Mesenchymal stem cell (in vitro differentiated cells and primary cell): ENCODE measurements around the gene CELA1.

Experiments used
- DNase-seq: peaks from one replicate; pipeline ENCODE4 v3.0.0-alpha.2; 2013
- H2AFZ ChIP-seq: one replicate; pipeline ENCODE4 v1.6.1; 2013; ENCODE audit warnings: low read depth, mild to moderate bottlenecking, control low read depth, inconsistent platforms, low read length, moderate library complexity
- H2AK5ac ChIP-seq: 2 replicates; pipeline ENCODE4 v1.6.1; 2013; ENCODE audit warnings: low read length, moderate library complexity, mild to moderate bottlenecking, inconsistent platforms; ENCODE audit not compliant: severe bottlenecking
- H2BK120ac ChIP-seq: one replicate; pipeline ENCODE4 v1.6.1; 2013; ENCODE audit warnings: low read depth, mild to moderate bottlenecking, inconsistent platforms, low read length, moderate library complexity
- H2BK12ac ChIP-seq, 2 experiments: one replicate each; pipeline ENCODE4 v1.6.1; 2013; ENCODE audit warnings: inconsistent platforms in 2 of 2, low read length in 2 of 2, mild to moderate bottlenecking in 2 of 2, moderate library complexity in 2 of 2, control low read depth in 1 of 2
- H2BK15ac ChIP-seq: one replicate; pipeline ENCODE4 v1.6.1; 2013; ENCODE audit warnings: mild to moderate bottlenecking, low read depth, inconsistent platforms; ENCODE audit not compliant: poor library complexity, severe bottlenecking
- H2BK5ac ChIP-seq: 2 replicates; pipeline ENCODE4 v1.6.1; 2013; ENCODE audit warnings: low read depth, mild to moderate bottlenecking, low read length, control low read depth, inconsistent platforms; ENCODE audit not compliant: poor library complexity, severe bottlenecking
- H3K14ac ChIP-seq, 2 experiments: one replicate each; pipeline ENCODE4 v1.6.1; 2013; ENCODE audit warnings: inconsistent platforms in 2 of 2, low read length in 2 of 2, control low read depth in 1 of 2, mild to moderate bottlenecking in 1 of 2, moderate library complexity in 1 of 2
- H3K18ac ChIP-seq, 2 experiments: one replicate each; pipeline ENCODE4 v1.6.1; 2013; ENCODE audit warnings: inconsistent platforms in 2 of 2, low read length in 2 of 2, control low read depth in 1 of 2, low read depth in 1 of 2, mild to moderate bottlenecking in 1 of 2
- H3K23ac ChIP-seq, 2 experiments: one replicate each; pipeline ENCODE4 v1.6.1; 2013; ENCODE audit warnings: inconsistent platforms in 2 of 2, low read length in 2 of 2, mild to moderate bottlenecking in 2 of 2, moderate library complexity in 2 of 2, control low read depth in 1 of 2
- H3K27ac ChIP-seq: 2 replicates; pipeline ENCODE4 v1.5.1; 2013; ENCODE audit warnings: mild to moderate bottlenecking, moderate library complexity, low read length, control low read depth, inconsistent platforms; ENCODE audit not compliant: poor library complexity, severe bottlenecking
- H3K27me3 ChIP-seq, 2 experiments: 2 replicates each; pipeline versions ENCODE4 v1.6.1 to v1.7.0; 2013; ENCODE audit warnings: low read length in 2 of 2, mild to moderate bottlenecking in 2 of 2, moderate library complexity in 2 of 2, control low read depth in 1 of 2, inconsistent platforms in 1 of 2; ENCODE audit not compliant: control insufficient read depth in 1 of 2, insufficient read depth in 1 of 2
- H3K36me3 ChIP-seq, 2 experiments: 2 replicates each; pipeline versions ENCODE4 v1.6.1 to v1.7.0; 2013; ENCODE audit warnings: low read length in 2 of 2, control low read depth in 1 of 2, inconsistent platforms in 1 of 2, low read depth in 1 of 2, mild to moderate bottlenecking in 1 of 2; ENCODE audit not compliant: insufficient read depth in 2 of 2, control insufficient read depth in 1 of 2
- H3K4ac ChIP-seq, 2 experiments: one replicate each; pipeline ENCODE4 v1.6.1; 2013; ENCODE audit warnings: inconsistent platforms in 2 of 2, low read length in 2 of 2, mild to moderate bottlenecking in 2 of 2, moderate library complexity in 2 of 2, control low read depth in 1 of 2, low read depth in 1 of 2
- H3K4me1 ChIP-seq: 2 replicates; pipeline ENCODE4 v1.6.1; 2013; ENCODE audit warnings: low read depth, low read length, control low read depth; ENCODE audit not compliant: control insufficient read depth, insufficient read depth
- H3K4me2 ChIP-seq: 2 replicates; pipeline ENCODE4 v1.6.1; 2013; ENCODE audit warnings: low read length, mild to moderate bottlenecking, inconsistent platforms; ENCODE audit not compliant: poor library complexity, severe bottlenecking
- H3K4me3 ChIP-seq, 2 experiments: 2 replicates each; pipeline versions ENCODE4 v1.5.1 to v1.7.0; 2013; ENCODE audit warnings: low read length in 2 of 2, mild to moderate bottlenecking in 2 of 2, control low read depth in 1 of 2, low read depth in 1 of 2; ENCODE audit not compliant: insufficient read depth in 1 of 2
- H3K79me1 ChIP-seq: replicated peaks from 2 replicates; pipeline ENCODE4 v1.6.1; 2013; ENCODE audit warnings: mild to moderate bottlenecking, control low read depth, low read length, inconsistent platforms; ENCODE audit not compliant: poor library complexity, severe bottlenecking
- H3K9ac ChIP-seq: 2 replicates; pipeline ENCODE4 v1.7.0; 2013; ENCODE audit warnings: mild to moderate bottlenecking, low read length, moderate library complexity
- H3K9me3 ChIP-seq: 2 replicates; pipeline ENCODE4 v1.7.0; 2013; ENCODE audit warnings: mild to moderate bottlenecking, low read length; ENCODE audit not compliant: control insufficient read depth
- H4K8ac ChIP-seq: one replicate; pipeline ENCODE4 v1.6.1; 2013; ENCODE audit warnings: inconsistent platforms, mild to moderate bottlenecking, low read length, moderate library complexity
- H4K91ac ChIP-seq: one replicate; pipeline ENCODE4 v1.6.1; 2013; ENCODE audit warnings: mild to moderate bottlenecking, low read length, inconsistent platforms
- WGBS: methylation state at CpG from one replicate; pipeline ENCODE4 v1.1.7; 2013; ENCODE audit warnings: mixed read lengths; 5-methylcytosine and 5-hydroxymethylcytosine counted together

CELA1 gene

GRCh38 chr12:51369581-51369980 is 23.1 kb upstream of the CELA1 start:
- H3K79me1 ChIP-seq = no peaks in the 10 kb centered on the region
- H3K18ac ChIP-seq = no peak overlapping the region
- H2BK120ac ChIP-seq = no peak overlapping the region
- no peak overlapping the region for H2AFZ ChIP-seq
- H3K14ac ChIP-seq = no peak overlapping the region
- no peaks in the 10 kb centered on the region for H3K36me3 ChIP-seq
- H3K4ac ChIP-seq = no peak overlapping the region
- no peaks in the 10 kb centered on the region for H3K9me3 ChIP-seq
- no peak overlapping the region for H3K4me2 ChIP-seq
- 98% methylated on average over 3 of the region's 4 CpGs for WGBS
- no peak for DNase-seq
- no peak overlapping the region for H3K9ac ChIP-seq
- H3K27ac ChIP-seq = no peak overlapping the region
- no peak overlapping the region for H4K8ac ChIP-seq
- peak overlapping the region in 1 of 2 experiments; percentile 21 for H2BK12ac ChIP-seq
- peak overlapping the region; percentile 21 for H2BK5ac ChIP-seq
- peak overlapping the region; percentile 69 for H2AK5ac ChIP-seq
- no peak overlapping the region for H2BK15ac ChIP-seq
- H4K91ac ChIP-seq = no peak overlapping the region
- no peak overlapping the region for H3K23ac ChIP-seq
- peaks cover 0 to 4% of the 10 kb centered on the region in 2 experiments for H3K27me3 ChIP-seq
- H3K4me1 ChIP-seq = peaks cover 21% of the 10 kb centered on the region
- no peak overlapping the region for H3K4me3 ChIP-seq

DNA sequence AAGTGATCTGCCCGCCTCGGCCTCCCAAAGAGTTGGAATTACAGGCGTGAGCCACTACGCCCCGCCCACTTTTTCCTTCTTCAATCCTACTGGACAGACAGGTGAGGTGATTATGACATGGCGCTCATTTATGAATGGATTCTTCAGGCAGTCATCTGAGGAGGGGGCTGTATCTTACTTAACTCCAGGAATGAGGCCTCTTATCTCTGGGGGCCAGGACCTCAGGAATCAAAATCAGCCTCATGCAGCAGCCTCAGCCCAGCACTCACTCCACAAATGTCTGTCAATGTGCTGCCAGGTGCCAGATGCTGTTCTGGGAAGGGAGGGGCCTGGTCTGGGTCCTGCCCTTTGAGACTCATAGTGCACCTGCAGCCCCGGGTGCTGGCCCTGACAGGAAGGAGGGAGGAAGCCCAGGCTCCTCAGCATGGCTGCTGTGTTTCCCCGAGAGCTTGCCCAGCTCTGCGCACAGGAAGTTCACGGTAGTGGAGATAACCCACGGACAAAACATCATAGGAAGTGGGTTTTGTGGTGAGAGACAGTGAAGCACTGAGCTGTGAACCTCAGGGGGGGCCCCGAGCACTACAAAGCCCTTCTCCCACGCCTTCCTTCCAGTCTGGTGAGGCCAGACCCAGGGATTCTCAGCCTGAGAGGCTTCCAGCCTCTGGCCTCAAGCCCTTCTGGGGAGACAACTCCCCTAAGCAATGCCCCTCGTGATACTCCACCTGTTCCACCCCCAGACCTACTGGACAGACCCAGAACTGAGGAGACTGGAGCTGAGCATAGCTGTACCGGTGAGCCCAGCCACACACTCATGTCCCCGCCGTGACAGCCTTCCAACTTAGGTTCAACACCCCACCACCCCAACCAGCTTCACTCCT is 22.4 kb upstream of the CELA1 start:
- Histone ChIP-seq H2BK5ac (peak overlapping the region; percentile 21), H3K23ac (peak overlapping the region in 1 of 2 experiments; percentile 14), H3K18ac (peak overlapping the region in 1 of 2 experiments; percentile 48), H3K79me1 (no peaks in the 10 kb centered on the region), H3K27ac (peak overlapping the region; percentile 24), H3K36me3 (no peaks in the 10 kb centered on the region), H3K4ac (no peak overlapping the region), H4K8ac (no peak overlapping the region), H2BK120ac (no peak overlapping the region), H3K27me3 (peaks cover 0 to 5% of the 10 kb centered on the region in 2 experiments), H4K91ac (no peak overlapping the region), H2BK12ac (peak overlapping the region; percentile 21 to 37), H3K9ac (no peak overlapping the region), H3K9me3 (no peaks in the 10 kb centered on the region), H2BK15ac (no peak overlapping the region), H3K4me1 (peaks cover 19% of the 10 kb centered on the region), H3K4me2 (no peak overlapping the region), H2AFZ (no peak overlapping the region), H3K14ac (peak overlapping the region in 1 of 2 experiments; percentile 11), H2AK5ac (peak overlapping the region; percentile 69), H3K4me3 (no peak overlapping the region)
- WGBS = 76% methylated on average over 14 of the region's 17 CpGs
- no peak for DNase-seq

GRCh38 chr12:51365276-51365675 is 18.8 kb upstream of the CELA1 start:
- no peak overlapping the region for H2BK12ac ChIP-seq
- H3K18ac ChIP-seq = no peak overlapping the region
- no peak overlapping the region for H3K4ac ChIP-seq
- H3K9me3 ChIP-seq = no peaks in the 10 kb centered on the region
- no peak overlapping the region for H4K8ac ChIP-seq
- no peaks in the 10 kb centered on the region for H3K36me3 ChIP-seq
- H2BK15ac ChIP-seq = no peak overlapping the region
- no peak overlapping the region for H2AFZ ChIP-seq
- WGBS = 98% methylated on average over 10 of the region's 10 CpGs
- no peak for DNase-seq
- H3K23ac ChIP-seq = no peak overlapping the region
- no peaks in the 10 kb centered on the region for H3K79me1 ChIP-seq
- H3K4me1 ChIP-seq = peaks cover 13% of the 10 kb centered on the region
- H4K91ac ChIP-seq = no peak overlapping the region
- H3K4me3 ChIP-seq = no peak overlapping the region
- no peak overlapping the region for H3K14ac ChIP-seq
- H2AK5ac ChIP-seq = no peak overlapping the region
- H3K4me2 ChIP-seq = no peak overlapping the region
- no peak overlapping the region for H2BK120ac ChIP-seq
- H2BK5ac ChIP-seq = no peak overlapping the region
- peaks cover 0 to 5% of the 10 kb centered on the region in 2 experiments for H3K27me3 ChIP-seq
- H3K27ac ChIP-seq = no peak overlapping the region
- no peak overlapping the region for H3K9ac ChIP-seq

DNA sequence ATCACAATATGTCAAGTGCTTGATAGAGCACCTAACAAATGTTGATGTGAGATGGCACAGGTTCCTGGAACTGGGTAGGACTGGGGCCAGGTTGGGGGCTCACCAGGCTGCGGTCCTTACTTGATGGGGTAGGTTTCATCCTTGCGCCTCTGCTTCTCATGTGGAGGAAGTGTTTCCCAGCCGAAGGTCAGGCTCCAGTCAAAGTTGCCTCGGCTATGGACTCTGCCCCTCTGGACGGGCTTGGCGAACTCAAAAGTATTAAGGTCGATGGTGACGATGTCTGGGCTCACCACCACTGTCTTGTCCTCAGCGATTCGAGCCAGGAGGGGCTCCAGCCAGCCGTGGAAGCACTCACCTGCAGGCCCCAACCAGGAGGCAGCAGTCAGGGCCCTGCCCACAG is 17.5 kb upstream of the CELA1 start:
- no peak overlapping the region for H3K14ac ChIP-seq
- 93% methylated on average over 11 of the region's 11 CpGs for WGBS
- H3K9me3 ChIP-seq = no peaks in the 10 kb centered on the region
- H2BK120ac ChIP-seq = no peak overlapping the region
- H3K4me2 ChIP-seq = no peak overlapping the region
- no peak overlapping the region for H2BK12ac ChIP-seq
- peaks cover 6% of the 10 kb centered on the region for H3K4me1 ChIP-seq
- H4K91ac ChIP-seq = no peak overlapping the region
- H3K9ac ChIP-seq = no peak overlapping the region
- H3K4ac ChIP-seq = no peak overlapping the region
- H2AK5ac ChIP-seq = no peak overlapping the region
- no peak overlapping the region for H3K18ac ChIP-seq
- no peak overlapping the region for H3K4me3 ChIP-seq
- no peak overlapping the region for H3K23ac ChIP-seq
- H2BK15ac ChIP-seq = no peak overlapping the region
- H3K36me3 ChIP-seq = no peaks in the 10 kb centered on the region
- no peak for DNase-seq
- H2BK5ac ChIP-seq = no peak overlapping the region
- H3K27me3 ChIP-seq = peaks cover 0 to 5% of the 10 kb centered on the region in 2 experiments
- no peak overlapping the region for H2AFZ ChIP-seq
- no peaks in the 10 kb centered on the region for H3K79me1 ChIP-seq
- no peak overlapping the region for H4K8ac ChIP-seq
- no peak overlapping the region for H3K27ac ChIP-seq
